ENCODE results near the gene TRPC4AP.
"Not testable (repeated sequence)": the region's sequence is repeated elsewhere in the genome, so short reads cannot be mapped to it uniquely, and the experiment has no call there.

The TRPC4AP gene, protein sequence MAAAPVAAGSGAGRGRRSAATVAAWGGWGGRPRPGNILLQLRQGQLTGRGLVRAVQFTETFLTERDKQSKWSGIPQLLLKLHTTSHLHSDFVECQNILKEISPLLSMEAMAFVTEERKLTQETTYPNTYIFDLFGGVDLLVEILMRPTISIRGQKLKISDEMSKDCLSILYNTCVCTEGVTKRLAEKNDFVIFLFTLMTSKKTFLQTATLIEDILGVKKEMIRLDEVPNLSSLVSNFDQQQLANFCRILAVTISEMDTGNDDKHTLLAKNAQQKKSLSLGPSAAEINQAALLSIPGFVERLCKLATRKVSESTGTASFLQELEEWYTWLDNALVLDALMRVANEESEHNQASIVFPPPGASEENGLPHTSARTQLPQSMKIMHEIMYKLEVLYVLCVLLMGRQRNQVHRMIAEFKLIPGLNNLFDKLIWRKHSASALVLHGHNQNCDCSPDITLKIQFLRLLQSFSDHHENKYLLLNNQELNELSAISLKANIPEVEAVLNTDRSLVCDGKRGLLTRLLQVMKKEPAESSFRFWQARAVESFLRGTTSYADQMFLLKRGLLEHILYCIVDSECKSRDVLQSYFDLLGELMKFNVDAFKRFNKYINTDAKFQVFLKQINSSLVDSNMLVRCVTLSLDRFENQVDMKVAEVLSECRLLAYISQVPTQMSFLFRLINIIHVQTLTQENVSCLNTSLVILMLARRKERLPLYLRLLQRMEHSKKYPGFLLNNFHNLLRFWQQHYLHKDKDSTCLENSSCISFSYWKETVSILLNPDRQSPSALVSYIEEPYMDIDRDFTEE

DNA sequence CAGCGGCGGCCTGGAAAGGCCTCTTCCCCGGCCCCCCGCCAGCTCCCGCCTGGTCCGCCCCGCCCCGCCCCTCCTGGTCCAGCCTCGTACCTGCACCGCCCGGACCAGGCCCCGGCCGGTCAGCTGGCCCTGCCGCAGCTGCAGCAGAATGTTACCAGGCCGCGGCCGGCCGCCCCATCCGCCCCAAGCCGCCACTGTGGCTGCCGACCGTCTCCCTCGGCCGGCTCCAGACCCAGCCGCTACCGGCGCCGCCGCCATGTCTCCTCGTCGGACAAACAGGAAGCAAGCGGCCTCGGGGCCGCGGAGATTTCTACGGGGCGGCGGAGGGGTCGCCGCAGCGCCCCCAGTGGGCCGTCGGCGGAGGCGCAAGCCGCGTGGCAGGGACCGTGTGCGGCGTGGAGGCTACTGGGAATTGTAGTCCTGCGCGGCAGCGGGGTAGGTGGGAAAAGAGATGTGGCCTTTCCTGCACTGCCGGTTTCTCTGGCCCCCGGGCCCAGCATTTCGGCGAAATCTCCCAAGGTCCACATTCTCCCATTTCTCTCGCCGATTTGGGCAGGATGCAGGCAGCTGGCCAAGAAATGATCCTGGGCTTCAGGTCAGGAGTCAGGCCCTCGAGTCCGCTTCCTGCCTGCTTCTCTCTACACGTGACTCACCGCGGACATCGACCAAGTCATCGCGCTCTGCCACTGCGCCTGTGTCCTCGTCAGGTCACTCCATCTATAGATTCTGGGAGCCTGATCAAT lies at the start of gene TRPC4AP:
Gene TRPC4AP, minus strand, starts transcription at position 284 of the 743 bp plus-strand sequence. Its CDS starts 26 bp downstream, at position 258.
- DNase-seq (ENCODE audit: low read depth): peak; percentile 79

DNA sequence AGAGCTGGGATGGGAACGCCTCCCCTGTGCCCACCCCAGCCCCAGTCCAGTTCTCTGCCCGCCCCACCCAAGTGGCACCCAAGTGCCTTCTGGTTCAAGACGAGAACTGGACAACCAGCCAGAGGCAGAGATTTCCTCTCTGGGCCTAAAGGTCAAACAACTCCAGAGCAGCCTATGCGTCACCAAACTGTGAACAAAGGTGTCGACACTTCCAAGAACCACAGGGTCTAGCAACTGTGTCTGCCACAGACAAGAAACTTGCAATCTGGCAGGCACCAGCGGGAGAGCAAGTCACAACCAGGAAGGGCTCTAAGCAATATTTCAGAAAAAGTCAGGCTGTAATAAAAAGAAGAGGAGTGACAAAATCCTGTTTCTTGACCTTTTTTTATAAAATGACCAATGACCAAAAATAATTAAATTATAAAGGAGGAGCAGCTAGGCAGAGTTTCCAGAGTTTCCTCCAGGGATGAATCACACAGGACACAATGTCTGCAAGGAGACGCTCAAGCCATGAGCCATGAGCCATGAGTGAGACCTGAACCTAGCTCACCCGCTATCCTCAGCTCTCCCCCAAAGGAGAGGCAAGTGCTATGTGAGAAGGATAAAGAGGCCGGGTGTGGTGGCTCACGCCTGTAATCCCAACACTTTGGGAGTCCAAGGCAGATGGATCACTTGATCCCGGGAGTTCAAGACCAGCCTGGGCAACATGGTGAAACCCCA lies 43.4 kb upstream of the TRPC4AP start:
- no peak for DNase-seq (ENCODE audit: low read depth)

DNA sequence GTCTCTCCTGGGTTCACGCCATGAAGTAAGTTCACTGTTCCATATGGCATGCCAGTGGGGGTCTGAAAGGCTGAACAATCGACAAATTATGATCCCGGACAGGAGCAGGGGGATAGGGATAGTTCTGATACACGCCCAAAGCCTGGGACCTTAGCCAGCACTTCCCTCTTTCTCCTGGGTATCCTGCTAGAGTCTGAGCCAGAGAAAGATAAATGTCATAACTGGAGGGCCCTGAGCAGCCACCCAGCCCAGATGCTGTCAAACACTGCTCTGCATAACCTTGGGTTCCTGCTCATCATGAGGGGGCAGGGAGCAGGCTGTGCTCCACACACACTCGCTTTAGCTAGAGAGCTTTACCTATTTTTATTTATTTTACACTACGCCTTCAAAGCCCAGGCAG lies 42.3 kb upstream of the TRPC4AP start:
- no peak for DNase-seq (ENCODE audit: low read depth)

DNA sequence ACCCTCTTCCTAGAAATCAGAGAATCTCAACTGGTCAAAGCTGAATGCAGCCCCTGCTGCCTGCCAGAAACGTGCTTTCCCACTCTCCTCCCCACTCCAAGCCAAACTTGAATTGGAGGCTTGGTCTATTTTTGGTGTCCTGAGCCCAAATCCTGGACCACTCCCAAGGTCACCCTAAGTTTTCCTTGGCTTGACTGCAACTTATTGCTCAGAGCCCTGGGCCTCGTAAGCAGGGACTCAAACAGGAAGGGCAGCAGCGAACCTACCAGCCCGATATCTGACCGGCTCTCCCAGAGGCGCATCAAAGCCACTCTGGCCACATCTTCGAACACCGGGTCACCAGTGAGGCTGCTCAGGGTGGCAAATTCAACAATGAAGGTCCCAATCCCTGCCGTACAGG lies 41.9 kb upstream of the TRPC4AP start:
- DNase-seq (ENCODE audit: low read depth): no peak

DNA sequence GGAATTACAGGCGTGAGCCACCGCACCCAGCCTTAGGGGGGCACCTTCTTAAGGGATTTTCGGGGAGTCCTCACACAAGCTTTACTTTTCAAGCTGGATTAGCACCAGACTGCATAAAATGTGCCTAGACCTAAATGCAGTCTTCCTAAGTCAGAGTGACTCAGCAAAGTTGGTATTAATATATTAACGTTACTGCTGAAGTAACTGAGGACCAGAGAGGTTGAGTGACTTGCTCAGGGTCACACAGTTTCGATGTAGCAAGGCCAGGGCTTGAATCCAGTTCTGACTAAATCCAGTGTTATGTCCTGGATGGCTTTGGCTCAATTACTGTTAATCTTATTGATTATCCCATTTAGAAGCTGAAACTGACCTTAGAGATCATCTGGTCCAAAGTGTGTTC lies 41.1 kb upstream of the TRPC4AP start:
- DNase-seq (ENCODE audit: low read depth): no peak

DNA sequence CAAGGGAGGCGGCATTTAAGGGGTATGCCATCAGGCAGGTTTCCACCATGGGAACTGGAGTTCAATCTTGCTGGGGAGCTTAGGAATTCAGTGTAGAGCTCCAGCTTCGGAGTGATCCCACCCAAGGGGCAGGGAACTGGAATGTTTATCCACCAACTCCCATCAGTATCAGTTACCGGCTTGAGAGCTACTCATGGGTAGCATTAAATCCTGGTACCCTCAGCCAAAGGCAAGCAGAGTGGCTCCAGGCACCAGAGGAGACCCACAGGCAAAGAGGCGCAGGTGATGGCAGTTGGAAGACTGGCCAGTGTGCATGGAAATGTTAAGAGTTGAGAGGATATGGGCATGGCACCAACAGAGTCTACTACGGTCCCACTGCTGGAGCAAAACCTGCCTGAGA lies 40.4 kb upstream of the TRPC4AP start:
- DNase-seq (ENCODE audit: low read depth): no peak

DNA sequence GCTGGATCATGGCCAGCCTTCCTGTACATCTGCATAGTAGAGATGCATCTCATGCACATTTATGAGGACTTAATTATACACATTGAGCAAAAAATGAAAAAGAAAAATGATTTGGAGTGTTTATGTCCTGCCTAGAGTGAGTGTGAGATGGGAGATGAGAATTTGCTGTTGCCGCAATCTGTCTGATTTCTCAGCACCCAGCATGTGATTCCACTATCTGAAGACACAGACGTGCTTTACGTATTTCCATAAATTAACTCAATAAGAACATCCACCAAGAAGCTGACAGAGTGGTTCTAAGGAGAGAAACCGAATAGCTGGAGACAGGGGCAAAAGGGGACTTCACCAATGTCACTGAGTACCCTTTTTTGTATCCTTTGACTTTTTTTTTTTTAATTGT lies 39.3 kb upstream of the TRPC4AP start:
- DNase-seq (ENCODE audit: low read depth): no peak

DNA sequence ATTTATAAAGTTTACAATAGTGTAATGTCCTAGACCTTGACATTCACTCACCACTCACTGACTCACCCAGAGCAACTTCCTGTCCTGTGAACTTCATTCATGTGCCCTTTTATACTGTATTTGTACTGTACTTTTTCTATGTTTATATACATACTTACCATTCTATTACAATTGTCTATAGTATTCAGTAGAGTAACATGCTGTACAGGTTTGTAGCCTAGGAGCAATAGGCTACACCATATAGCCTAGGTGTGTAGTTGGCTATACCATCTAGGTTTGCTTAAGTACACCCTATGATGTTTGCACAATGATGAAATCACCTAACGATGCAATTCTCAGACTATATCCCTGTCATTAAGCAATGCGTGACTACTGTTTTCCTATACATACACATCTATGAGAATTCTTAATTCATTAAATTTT lies 37.1 kb upstream of the TRPC4AP start:
- no peak for DNase-seq (ENCODE audit: low read depth)

DNA sequence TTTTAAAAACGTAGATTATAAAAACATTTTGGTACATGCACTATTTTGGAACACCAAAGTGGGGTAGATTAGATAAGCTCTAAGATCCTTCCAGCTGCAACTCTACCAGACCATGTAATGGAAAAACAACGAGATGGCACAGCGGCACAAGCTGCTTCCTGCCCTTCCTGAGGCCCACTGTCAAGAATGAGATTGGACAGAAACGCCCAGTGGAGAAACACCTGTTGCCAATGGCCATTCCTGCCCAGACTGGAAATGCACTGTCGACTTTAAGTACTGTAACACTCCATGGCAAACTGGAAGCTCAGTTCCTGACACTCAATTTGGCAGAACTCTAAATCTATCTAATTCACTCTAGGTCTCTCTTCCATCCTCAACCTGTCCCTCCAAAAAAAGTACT lies 33.1 kb upstream of the TRPC4AP start:
- no peak for DNase-seq (ENCODE audit: low read depth)

DNA sequence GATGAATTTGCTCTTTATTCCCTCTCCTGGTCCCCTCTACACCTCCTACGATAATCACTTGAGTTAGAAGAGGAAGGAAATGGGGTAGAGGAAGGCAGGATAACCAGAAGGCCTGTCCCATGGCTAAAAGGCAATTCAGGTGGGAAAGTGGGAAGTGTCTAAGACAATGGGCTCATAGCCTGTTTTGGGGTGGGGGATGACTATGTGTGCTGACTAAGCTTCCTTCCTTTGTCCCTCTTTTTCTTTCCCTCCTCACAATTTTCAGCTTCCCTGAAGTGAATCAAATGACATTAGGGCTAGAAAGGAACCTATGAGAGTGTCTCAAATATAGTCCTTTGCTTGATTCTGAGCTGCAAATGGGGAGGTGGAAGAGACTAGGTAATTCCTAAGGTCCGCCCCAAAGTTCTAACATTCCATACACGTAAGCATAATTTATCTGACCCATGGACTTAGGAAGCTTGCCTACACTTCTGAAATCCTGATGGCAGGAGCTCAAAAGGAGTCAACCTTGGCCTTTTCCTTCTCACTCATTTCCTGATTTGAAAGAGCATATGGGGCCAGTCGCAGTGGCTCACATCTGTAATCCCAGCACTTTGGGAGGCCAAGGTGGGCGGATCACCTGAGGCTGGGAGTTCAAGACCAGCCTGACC lies 30.3 kb upstream of the TRPC4AP start:
- no peak for DNase-seq (ENCODE audit: low read depth)

DNA sequence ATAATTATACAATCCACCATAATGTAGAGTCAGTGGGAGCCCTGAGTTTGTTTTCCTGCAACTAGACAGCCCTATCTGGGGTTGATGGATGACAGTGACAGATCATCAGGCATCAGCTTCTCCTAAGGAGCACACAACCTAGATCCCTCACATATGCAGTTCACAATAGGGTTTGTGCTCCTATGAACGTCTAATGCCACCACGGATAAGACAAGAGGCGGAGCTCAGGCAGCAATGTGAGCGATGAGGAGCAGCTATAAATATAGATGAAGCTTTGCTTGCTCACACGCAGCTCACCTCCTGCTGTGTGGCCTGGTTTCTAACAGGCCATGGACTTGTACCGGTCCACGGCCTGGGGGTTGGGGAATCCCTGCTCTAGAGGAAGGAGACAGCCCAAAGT lies 28.6 kb upstream of the TRPC4AP start:
- DNase-seq (ENCODE audit: low read depth): no peak

DNA sequence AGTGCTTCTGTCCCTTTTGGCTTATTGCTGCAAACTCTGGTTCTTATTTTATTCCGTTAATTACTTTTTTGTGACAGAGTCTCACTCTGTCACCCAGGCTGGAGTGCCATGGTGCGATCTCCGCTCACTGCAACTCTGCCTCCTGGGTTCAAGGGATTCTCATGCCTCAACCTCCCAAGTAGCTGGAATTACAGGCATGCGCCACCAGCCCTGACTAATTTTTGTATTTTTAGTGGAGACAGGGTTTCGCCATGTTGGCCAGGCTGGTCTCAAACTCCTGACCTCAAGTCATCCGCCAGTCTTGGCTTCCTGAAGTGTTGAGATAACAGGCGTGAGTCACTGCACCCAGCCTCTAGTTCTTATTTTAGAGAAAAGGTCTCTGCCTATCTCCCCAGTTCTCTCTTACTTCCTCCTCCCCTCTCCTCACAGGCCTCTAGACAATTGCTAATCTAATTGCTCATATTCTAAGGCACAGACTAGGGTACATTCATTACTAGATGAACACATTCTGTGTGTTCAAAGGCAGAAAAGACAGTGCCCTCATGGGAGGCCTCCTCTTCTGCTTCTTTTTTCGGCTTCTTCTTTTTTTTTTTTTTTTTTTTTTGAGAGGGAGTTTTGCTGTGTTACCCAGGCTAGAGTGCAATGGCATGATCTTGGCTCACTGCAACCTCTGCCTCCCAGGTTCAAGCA lies 27.6 kb upstream of the TRPC4AP start:
- DNase-seq (ENCODE audit: low read depth): no peak

DNA sequence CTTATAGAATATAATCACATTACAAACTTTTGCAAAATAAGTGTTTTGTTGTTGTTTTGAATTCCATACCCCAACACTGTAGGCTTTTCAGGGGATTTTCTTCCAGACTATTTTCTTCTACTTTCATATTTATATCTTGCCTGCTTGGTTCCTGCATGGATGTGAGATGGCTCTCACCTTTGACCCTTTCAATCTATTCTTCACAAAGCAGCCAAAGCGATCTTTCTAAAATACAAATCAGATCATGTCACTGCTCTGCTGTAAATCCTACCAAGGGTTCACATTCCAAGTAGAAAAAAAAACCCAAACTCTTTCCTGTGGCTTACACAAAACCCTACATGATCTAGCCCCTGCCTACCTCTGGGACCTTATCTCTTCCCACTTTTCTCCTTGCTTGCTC lies 25.0 kb upstream of the TRPC4AP start:
- DNase-seq (ENCODE audit: low read depth): no peak

DNA sequence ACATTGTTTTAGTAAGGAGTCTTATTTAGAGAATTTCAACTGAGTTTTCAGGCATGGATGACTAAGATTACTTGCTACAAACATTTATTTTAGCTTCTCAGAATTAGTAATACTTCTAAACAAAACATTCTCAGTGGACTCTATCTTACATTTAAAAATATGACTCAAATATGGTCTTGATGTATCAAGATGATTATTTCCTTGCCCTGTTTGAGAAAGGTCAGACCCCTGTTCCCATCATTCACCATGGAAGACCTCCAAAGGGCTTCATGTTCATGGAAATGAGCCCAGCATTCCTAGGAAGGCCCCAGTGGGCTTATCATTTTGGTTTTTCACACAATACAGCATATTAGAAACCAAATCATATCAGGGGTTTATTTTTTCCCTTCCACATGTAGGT lies 24.6 kb upstream of the TRPC4AP start:
- no peak for DNase-seq (ENCODE audit: low read depth)

DNA sequence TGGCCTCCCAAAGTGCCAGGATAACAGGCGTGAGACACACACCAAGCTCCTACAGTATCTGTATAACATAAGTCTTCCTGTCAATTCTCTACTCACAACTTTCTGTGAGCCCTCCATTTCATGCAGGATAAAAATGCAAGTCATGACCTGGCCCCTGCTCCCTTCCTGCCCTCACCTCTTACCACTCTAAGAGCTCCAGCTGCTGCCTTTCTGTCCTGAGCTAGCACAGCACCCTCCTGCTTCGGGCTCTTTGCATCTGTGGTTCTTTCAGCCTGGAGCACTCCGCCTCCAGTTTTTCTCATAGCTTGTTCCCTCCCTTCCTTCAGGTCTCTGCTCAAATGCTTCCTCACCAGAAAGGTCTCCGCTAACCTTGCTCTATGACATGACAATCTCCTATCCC lies 23.7 kb upstream of the TRPC4AP start:
- no peak for DNase-seq (ENCODE audit: low read depth)

DNA sequence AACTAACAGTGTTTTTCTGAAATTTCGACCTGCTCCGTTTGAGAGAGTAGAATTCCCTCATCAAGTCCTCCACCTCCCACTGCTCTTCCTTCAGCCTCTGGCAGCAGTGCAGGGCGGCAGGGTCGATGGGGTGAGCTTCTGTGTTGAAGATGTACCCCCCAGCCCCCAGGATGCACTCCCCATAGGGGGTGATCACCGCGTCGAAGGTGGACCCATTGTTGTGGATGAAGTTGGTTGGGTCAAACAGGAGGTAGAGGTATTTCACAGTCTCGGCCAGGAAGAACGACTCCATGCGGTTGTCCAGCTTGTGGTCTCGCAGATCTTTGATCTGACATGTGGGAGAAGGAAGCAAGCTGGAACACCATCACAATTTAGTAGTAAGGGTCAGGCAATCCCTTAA lies 23.0 kb upstream of the TRPC4AP start:
- no peak for DNase-seq (ENCODE audit: low read depth)

DNA sequence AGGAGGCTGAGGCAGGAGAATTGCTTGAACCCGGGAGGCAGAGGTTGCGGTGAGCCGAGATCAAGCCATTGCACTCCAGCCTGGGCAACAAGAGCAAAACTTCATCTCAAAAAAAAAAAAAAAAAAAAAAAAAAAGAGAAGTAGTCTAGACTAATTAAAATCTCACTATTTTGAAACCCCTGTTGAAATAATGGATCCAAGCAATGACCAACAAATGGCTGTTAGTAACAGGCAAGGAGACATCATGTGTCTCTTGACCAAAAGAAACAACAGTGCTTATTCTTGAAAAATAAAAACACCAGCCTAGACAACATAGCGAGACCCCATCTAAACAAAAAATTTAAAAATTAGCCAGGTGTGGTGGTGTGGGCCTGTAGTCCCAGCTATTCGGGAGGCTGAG lies 19.7 kb upstream of the TRPC4AP start:
- not testable (repeated sequence) for DNase-seq (ENCODE audit: low read depth)

DNA sequence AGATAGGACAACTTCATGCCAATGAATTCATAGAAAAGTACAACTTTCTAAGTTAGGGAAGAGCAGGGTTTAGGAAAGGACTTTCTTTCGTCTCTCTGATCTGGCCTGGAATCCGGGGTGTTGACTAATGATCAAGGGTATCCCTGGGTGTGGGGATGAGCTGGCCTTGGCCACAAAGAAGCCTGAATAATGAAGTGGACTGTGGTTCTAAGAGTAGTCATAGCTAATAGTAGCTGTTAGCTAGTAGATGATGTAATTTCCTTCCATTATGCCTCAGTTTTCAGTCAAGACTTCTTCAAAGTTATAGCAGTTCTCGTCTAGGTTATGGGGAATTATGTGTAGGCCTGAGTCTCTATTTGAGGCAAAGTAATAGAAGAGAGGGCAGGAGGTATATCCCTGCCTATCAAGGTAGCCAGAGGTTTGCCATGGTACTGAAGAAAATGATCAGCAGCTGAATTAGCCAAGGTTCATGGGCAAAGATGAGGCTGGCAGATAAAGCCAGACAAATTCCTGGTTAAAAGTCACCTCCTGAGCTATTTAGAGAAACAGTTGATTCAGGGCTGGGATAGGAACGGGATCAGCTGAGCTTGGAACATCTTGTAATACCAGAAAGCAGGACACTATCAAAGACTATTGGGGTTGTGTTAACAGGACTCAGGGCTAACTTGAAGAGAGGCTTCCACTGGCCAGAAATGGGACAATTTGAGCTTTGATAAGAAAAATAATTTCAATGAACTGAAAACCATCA lies 18.7 kb upstream of the TRPC4AP start:
- DNase-seq (ENCODE audit: low read depth): no peak

DNA sequence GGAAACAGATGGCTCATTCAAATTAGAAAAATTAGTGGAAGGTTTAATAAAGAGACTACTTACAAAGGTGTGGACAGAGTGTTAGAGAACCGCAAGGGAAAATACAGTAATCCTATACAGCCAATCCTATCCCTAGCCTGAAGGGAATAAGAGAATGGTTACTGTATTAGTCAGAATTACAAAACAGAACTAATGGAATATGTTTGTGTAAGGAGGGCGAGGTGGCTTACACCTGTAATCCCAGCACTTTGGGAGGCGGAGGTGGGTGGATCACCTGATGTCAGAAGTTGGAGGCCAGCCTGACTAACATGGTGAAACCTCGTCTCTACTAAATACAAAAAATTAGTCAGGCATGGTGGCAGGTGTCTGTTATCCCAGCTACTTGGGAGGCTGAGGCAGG lies 16.3 kb upstream of the TRPC4AP start:
- DNase-seq (ENCODE audit: low read depth): no peak

DNA sequence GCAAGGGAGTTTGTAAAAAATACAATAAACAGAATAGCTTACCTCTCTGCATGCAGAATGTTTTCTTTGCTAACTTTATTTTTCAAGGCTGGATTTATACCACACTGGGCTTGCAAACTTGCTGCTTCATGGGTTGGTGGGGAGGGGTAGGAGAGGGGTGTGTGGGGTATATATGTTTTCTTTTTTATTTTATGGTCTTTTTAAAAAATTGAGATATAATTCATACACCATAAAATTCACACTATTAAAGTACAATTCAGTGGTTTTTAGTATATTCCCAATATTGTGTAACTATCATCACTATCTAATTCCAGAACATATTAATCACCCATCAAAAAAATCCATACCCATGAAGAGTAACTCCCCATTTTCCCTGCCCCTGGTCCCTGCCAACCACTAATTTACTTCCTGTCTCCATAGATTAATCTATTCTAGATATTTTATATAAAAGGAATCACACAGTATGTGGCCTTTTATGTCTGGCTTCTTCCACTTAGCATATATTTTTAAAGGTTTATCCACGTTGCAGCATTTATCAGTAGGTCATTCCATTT lies 14.3 kb upstream of the TRPC4AP start:
- no peak for DNase-seq (ENCODE audit: low read depth)

Measured in stimulated activated CD8-positive, alpha-beta memory T cell treated with anti-CD3 and anti-CD28 coated beads, Interleukin-15, amount 100 ng/mL, for 24 hours (primary cell).